NT2/D1 (cell line): ENCODE data around the gene NXPE3.

Experiments used
- YY1 ChIP-seq: IDR thresholded peaks from 2 replicates; pipeline ENCODE4 v1.6.1; 2011; ENCODE audit not compliant: insufficient read length, insufficient read depth
- ZNF274 ChIP-seq: IDR thresholded peaks from 2 replicates; pipeline ENCODE4 v1.6.1; 2011; ENCODE audit warnings: mild to moderate bottlenecking, low read depth, low read length

DNA sequence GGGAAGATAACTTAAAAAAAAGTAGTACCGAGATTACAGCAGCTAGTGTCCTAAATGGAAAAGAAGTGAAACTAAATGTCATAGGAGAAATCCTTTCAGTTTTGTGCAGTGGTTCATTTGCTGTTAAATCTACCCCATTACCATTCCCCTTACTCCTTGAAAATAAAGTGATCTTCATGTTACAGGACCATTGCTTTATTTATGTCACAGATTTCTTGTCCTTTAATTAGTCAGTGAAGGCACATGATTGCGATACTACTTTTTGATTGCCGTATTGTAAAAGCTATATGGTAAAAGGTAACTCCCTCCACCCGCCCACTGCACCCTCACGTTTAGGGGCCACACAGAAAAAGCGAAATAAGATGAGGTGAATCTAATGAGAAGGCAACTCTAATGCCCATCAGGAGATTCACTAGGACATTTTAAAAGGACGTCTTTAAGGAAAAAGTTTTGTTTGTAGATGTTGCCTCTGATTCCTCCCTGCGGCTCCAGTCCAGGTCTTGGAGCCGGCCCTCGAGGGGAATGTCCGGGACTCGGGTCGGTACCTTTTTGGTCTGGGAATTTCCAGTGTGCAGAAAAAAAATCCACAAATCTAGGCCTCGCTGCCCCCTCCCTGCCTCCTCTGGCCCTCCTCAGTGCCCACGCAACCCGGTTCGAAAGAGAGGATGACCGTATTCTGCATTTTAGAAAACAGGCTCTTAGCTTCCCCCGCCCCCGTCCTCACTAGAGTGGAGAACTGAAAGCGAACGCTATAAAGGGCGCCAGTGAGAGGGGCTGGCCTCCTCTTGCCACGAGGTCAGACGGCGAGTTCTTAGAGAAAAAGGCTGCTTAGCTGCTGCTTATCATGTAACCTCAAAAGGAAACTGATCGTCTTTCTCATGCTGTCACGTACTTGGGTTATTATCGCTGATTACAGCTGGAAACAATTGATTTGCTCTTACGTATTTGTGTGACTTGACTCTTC is 48.5 kb downstream of the NXPE3 start:
- TF ChIP-seq ZNF274 = no peak
- TF ChIP-seq YY1 = no peak
